NCI-H460 (cell line): ENCODE data around the gene ABHD12. TPM values are rescaled to one million over a fixed set of nuclear protein-coding genes. Genes with fewer than 3 reads are reported as not detected.

ENCODE experiments used
- DNase-seq: peaks from one replicate; pipeline ENCODE4 v3.0.0-alpha.2; 2016; ENCODE audit warnings: low read depth; ENCODE audit errors: extremely low read depth
- total RNA-seq: library from RNA; depleted of rRNA; stranded (reverse); fragments of >200 nt; shearing (Covaris generic); gene quantifications from 2 replicates; pipeline ENCODE4 v1.2.3, GENCODE V29; 2014

ABHD12 gene
- total RNA-seq, 1 experiment from 2014 or later = 25.9 TPM

- DNase-seq = no peak
Measured at GRCh38 chr20:25293507-25293906, 97.1 kb downstream of the ABHD12 start.

- no peak for DNase-seq
Measured at GRCh38 chr20:25292176-25292891, 98.3 kb downstream of the ABHD12 start.

- DNase-seq = no peak
Measured at GRCh38 chr20:25291432-25292133, 99.1 kb downstream of the ABHD12 start.

GRCh38 chr20:25290646-25291431, 99.8 kb downstream of the ABHD12 start:
- no peak for DNase-seq

DNA sequence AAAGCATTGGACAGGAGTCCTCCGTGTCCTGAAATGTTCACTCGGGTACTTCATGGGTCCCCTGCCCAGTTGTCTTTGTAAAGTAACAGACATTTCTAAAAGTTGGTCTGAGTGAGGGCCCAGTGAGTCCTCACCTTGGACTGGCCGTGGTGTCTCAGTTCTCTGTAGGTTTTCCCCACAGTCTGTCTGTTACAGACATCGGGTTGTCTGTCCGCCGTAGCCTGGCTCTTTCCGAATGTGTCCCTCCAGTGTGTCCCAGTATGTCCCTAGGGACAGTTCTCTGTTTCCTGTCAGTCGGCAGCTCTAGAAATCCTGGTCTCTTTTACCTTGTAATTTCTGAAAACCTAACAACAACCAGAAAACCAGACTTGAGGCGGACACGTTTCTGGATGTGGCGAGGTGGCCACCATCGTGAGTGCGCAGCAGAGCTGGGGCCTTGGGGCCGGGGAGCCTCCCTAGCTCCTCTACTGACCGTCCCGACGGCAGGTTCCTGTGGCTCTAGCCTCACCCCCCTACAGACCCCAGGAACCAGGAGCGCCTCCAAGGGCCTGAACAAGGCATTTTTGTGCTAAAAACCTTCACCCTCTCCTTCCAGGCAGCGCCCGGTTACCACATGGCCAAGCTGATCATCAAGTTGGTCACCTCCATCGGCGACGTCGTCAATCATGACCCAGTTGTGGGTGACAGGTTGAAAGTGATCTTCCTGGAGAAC, 100.6 kb downstream of the ABHD12 start:
- DNase-seq = no peak

GRCh38 chr20:25288291-25289181, 102.1 kb downstream of the ABHD12 start:
- no peak for DNase-seq

- DNase-seq = no peak
Measured at GRCh38 chr20:25287631-25288290, 102.9 kb downstream of the ABHD12 start.

- DNase-seq = no peak
Measured at GRCh38 chr20:25286917-25287316, 103.7 kb downstream of the ABHD12 start.

- no peak for DNase-seq
Measured at GRCh38 chr20:25285856-25286798, 104.5 kb downstream of the ABHD12 start.

DNA sequence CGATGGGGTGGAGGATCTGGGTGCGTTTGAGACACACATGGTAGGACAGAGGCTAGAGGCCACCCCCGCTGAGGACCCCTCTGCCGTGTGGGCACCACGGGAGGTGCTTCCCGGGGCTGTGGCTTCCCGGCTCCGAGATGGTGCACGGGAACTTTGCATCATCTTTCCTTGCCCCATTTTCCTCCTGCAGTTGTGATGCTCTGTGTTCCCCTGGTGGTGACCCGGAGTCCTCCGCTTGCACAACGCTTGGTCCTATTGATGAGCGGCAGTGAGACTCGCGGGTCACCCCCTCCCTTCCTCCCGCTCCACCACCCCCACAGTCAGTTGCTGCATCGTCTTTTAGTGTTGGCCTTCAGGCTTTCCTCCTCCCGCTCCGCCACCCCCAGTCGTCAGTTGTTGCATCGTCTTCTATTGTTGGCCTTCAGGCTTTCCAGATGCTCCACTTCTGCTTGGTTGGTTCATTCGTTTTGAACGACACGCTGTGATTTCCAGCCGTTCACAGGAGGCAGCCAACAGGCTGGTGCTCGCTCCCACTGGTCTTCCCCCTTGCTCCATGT, 105.5 kb downstream of the ABHD12 start:
- no peak for DNase-seq

GRCh38 chr20:25284131-25284601, 106.5 kb downstream of the ABHD12 start:
- no peak for DNase-seq

- DNase-seq = no peak
Measured at GRCh38 chr20:25283221-25283951, 107.2 kb downstream of the ABHD12 start.

GRCh38 chr20:25282796-25283195, 107.8 kb downstream of the ABHD12 start:
- no peak for DNase-seq

DNA sequence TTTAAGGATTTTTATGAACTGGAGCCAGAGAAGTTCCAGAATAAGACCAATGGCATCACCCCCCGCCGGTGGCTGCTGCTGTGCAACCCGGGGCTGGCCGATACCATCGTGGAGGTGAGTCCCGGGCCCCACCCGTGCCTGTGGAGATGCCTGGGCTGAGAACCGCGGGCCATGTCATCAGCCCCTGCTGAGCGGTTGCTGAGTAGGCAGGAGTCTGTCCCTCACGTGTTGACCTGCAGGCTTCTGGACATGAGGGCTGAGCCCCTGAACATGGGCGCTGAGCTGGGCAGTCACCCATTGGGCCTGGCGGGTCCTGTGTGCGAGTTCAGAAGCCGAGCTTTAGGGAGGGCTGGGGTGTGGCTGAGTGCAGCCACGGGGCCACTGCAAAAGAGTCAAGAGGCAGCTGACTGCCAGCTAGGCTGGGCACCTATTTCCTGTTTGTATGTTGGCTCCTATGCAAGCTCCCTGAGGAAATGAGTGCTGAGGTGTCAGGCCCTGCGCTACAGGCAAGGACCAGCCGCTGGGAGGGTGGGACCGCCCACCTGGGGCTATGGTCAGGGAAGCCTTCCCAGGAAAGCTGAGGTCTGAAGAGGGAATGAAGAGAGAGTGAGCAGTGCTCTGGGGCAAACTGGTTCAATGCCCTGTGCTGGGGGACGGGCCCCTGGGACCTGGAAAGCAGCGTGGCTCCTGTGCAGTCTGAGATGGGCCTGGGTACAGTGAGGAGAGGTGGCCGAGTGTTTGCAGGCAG, 108.4 kb downstream of the ABHD12 start:
- DNase-seq = no peak

- DNase-seq = no peak
Measured at GRCh38 chr20:25281541-25281991, 109.1 kb downstream of the ABHD12 start.
